HUES64 (cell line): ENCODE results near the gene PRM2.
"Not testable (repeated sequence)": the region's sequence is repeated elsewhere in the genome, so short reads cannot be mapped to it uniquely, and the experiment has no call there.

ENCODE experiments used
- H3K27ac ChIP-seq: 2 replicates; pipeline ENCODE4 v1.7.0; 2013; ENCODE audit warnings: low read depth, low read length, inconsistent platforms
- H3K27me3 ChIP-seq: 2 replicates; pipeline ENCODE4 v1.6.1; 2013; ENCODE audit warnings: mild to moderate bottlenecking, low read length; ENCODE audit not compliant: insufficient read depth
- H3K36me3 ChIP-seq: 2 replicates; pipeline ENCODE4 v1.6.1; 2013; ENCODE audit warnings: mild to moderate bottlenecking, low read length; ENCODE audit not compliant: insufficient read depth
- H3K4me1 ChIP-seq: 2 replicates; pipeline ENCODE4 v1.6.1; 2013; ENCODE audit warnings: mild to moderate bottlenecking, low read length, moderate library complexity; ENCODE audit not compliant: insufficient read depth
- H3K4me3 ChIP-seq: 2 replicates; pipeline ENCODE4 v1.5.1; 2013; ENCODE audit warnings: mild to moderate bottlenecking, low read length, moderate library complexity
- H3K9ac ChIP-seq: 2 replicates; pipeline ENCODE4 v1.6.1; 2013; ENCODE audit warnings: mild to moderate bottlenecking, low read depth, low read length
- H3K9me3 ChIP-seq: 2 replicates; pipeline ENCODE4 v1.6.1; 2013; ENCODE audit warnings: low read depth, low read length; ENCODE audit not compliant: insufficient read depth
- WGBS: fragments of 150-250, 120-280 bp; methylation state at CpG from one replicate; pipeline ENCODE4 v1.1.7; 2013; ENCODE audit warnings: missing lambda C conversion rate; 5-methylcytosine and 5-hydroxymethylcytosine counted together

Gene PRM2

GRCh38 chr16:11296351-11296705, 20.0 kb upstream of the PRM2 start:
- 93% methylated on average over 3 of the region's 3 CpGs for WGBS
- Histone ChIP-seq H3K27me3 (no peaks in the 10 kb centered on the region), H3K9ac (no peak overlapping the region), H3K4me3 (no peak overlapping the region), H3K27ac (no peak overlapping the region), H3K9me3 (no peaks in the 10 kb centered on the region), H3K36me3 (no peaks in the 10 kb centered on the region), H3K4me1 (peaks cover 21% of the 10 kb centered on the region)

GRCh38 chr16:11295672-11296071, 19.4 kb upstream of the PRM2 start:
- WGBS: 88% methylated on average over 4 of the region's 4 CpGs
- H3K27ac ChIP-seq: no peak overlapping the region
- no peak overlapping the region for H3K4me3 ChIP-seq
- no peaks in the 10 kb centered on the region for H3K27me3 ChIP-seq
- H3K9ac ChIP-seq: no peak overlapping the region
- peaks cover 21% of the 10 kb centered on the region for H3K4me1 ChIP-seq
- no peaks in the 10 kb centered on the region for H3K9me3 ChIP-seq
- H3K36me3 ChIP-seq: no peaks in the 10 kb centered on the region

GRCh38 chr16:11292076-11292748, 15.9 kb upstream of the PRM2 start:
- Histone ChIP-seq H3K4me3 (no peak overlapping the region), H3K27ac (no peak overlapping the region), H3K36me3 (no peaks in the 10 kb centered on the region), H3K4me1 (peaks cover 14% of the 10 kb centered on the region), H3K27me3 (no peaks in the 10 kb centered on the region), H3K9me3 (no peaks in the 10 kb centered on the region), H3K9ac (no peak overlapping the region)
- 91% methylated on average over 7 of the region's 7 CpGs for WGBS

GRCh38 chr16:11291091-11291703, 14.9 kb upstream of the PRM2 start:
- peaks cover 4% of the 10 kb centered on the region; the same call in 1 of the 2 replicates for H3K4me1 ChIP-seq
- no peaks in the 10 kb centered on the region for H3K36me3 ChIP-seq
- H3K9ac ChIP-seq: no peak overlapping the region
- no peaks in the 10 kb centered on the region for H3K27me3 ChIP-seq
- no peaks in the 10 kb centered on the region for H3K9me3 ChIP-seq
- WGBS: 58% methylated on average over 10 of the region's 10 CpGs
- no peak overlapping the region for H3K4me3 ChIP-seq
- H3K27ac ChIP-seq: no peak overlapping the region; the same call in 1 of the 2 replicates

GRCh38 chr16:11290102-11290893, 14.0 kb upstream of the PRM2 start:
- Histone ChIP-seq H3K27me3 (no peaks in the 10 kb centered on the region), H3K4me1 (peaks cover 4% of the 10 kb centered on the region; the same call in 1 of the 2 replicates), H3K4me3 (no peak overlapping the region), H3K9me3 (no peaks in the 10 kb centered on the region), H3K36me3 (no peaks in the 10 kb centered on the region), H3K27ac (no peak overlapping the region), H3K9ac (no peak overlapping the region)
- whole genome bisulfite sequencing: 91% methylated on average over 8 of the region's 8 CpGs

GRCh38 chr16:11289696-11290095, 13.4 kb upstream of the PRM2 start:
- not testable (repeated sequence) for H3K9me3 ChIP-seq, H3K4me1 ChIP-seq
- WGBS: 98% methylated on average over 4 of the region's 4 CpGs

GRCh38 chr16:11289202-11289601, 12.9 kb upstream of the PRM2 start:
- H3K9ac ChIP-seq: no peak overlapping the region
- no peak overlapping the region for H3K27ac ChIP-seq
- no peak overlapping the region for H3K4me3 ChIP-seq
- no peaks in the 10 kb centered on the region for H3K36me3 ChIP-seq
- H3K4me1 ChIP-seq: peaks cover 4% of the 10 kb centered on the region; the same call in 1 of the 2 replicates
- H3K9me3 ChIP-seq: no peaks in the 10 kb centered on the region
- WGBS: 90% methylated on average over 2 of the region's 2 CpGs
- H3K27me3 ChIP-seq: no peaks in the 10 kb centered on the region

More at GRCh38 chr16:11289696-11290095, 13.4 kb upstream of the PRM2 start:
- H3K4me3 ChIP-seq, H3K27ac ChIP-seq, H3K9ac ChIP-seq, H3K36me3 ChIP-seq, H3K27me3 ChIP-seq: not testable (repeated sequence)

GRCh38 chr16:11285842-11286241, 9.6 kb upstream of the PRM2 start:
- 96% methylated on average over 2 of the region's 2 CpGs for WGBS

GRCh38 chr16:11283820-11284248, 7.6 kb upstream of the PRM2 start:
- Histone ChIP-seq H3K9me3 (no peaks in the 10 kb centered on the region), H3K4me3 (no peak overlapping the region), H3K4me1 (no peaks in the 10 kb centered on the region), H3K27me3 (no peaks in the 10 kb centered on the region), H3K36me3 (no peaks in the 10 kb centered on the region), H3K9ac (no peak overlapping the region), H3K27ac (no peak overlapping the region)
- WGBS: 87% methylated on average over 4 of the region's 4 CpGs

More at GRCh38 chr16:11285842-11286241, 9.6 kb upstream of the PRM2 start:
- Histone ChIP-seq H3K27me3 (no peaks in the 10 kb centered on the region), H3K9ac (no peak overlapping the region), H3K9me3 (no peaks in the 10 kb centered on the region), H3K36me3 (no peaks in the 10 kb centered on the region), H3K27ac (no peak overlapping the region), H3K4me3 (no peak overlapping the region), H3K4me1 (no peaks in the 10 kb centered on the region)

GRCh38 chr16:11280616-11281522, 4.6 kb upstream of the PRM2 start, which contains the start of gene PRM1:
Gene PRM1 (minus strand): TSS chr16:11281330. CDS start chr16:11281238, 92 bp downstream.
- no peak within 1 kb of the TSS for H3K4me3 ChIP-seq
- H3K9me3 ChIP-seq: no peaks in the 10 kb centered on the region
- H3K27ac ChIP-seq: no peak within 1 kb of the TSS
- no peaks in the 10 kb centered on the region for H3K4me1 ChIP-seq
- no peak within 1 kb of the TSS for H3K9ac ChIP-seq
- H3K27me3 ChIP-seq: no peaks in the 10 kb centered on the region
- WGBS: 80% methylated on average over 25 of the region's 25 CpGs
- H3K36me3 ChIP-seq: no peaks in the 10 kb centered on the region
